Measurements from ENCODE around the gene GFAP.

Gene GFAP

GRCh38 chr17:44898768-44899073 is 16.6 kb downstream of the GFAP start:
- no peak for DNase-seq

GRCh38 chr17:44894642-44895041 is 20.7 kb downstream of the GFAP start:
- DNase-seq: no peak

- DNase-seq: no peak
Observed at GRCh38 chr17:44892250-44892649, 23.1 kb downstream of the GFAP start.

GRCh38 chr17:44889003-44889402 is 26.3 kb downstream of the GFAP start:
- DNase-seq: no peak

GRCh38 chr17:44887971-44888954 is 27.0 kb downstream of the GFAP start:
- DNase-seq: no peak

- DNase-seq: no peak
Observed at GRCh38 chr17:44887016-44887415, 28.3 kb downstream of the GFAP start.

GRCh38 chr17:44884941-44885340 is 30.4 kb downstream of the GFAP start:
- no peak for DNase-seq

GRCh38 chr17:44881145-44881544 is 34.2 kb downstream of the GFAP start:
- no peak for DNase-seq

- DNase-seq: no peak
Observed at GRCh38 chr17:44880062-44880461, 35.2 kb downstream of the GFAP start.

GRCh38 chr17:44879376-44879775 is 35.9 kb downstream of the GFAP start:
- no peak for DNase-seq

GRCh38 chr17:44878627-44879221 is 36.6 kb downstream of the GFAP start:
- DNase-seq: peak; percentile 18

GRCh38 chr17:44877121-44877520 is 38.2 kb downstream of the GFAP start:
- no peak for DNase-seq

- DNase-seq: no peak
Observed at GRCh38 chr17:44875761-44876160, 39.5 kb downstream of the GFAP start.

- no peak for DNase-seq
Observed at GRCh38 chr17:44872131-44872768, 43.0 kb downstream of the GFAP start.

- DNase-seq: no peak
Observed at GRCh38 chr17:44871556-44871955, 43.7 kb downstream of the GFAP start.

GRCh38 chr17:44867841-44868240 is 47.5 kb downstream of the GFAP start:
- DNase-seq: no peak

GRCh38 chr17:44865931-44866330 is 49.4 kb downstream of the GFAP start:
- no peak for DNase-seq

- peak; percentile 68 for DNase-seq
Observed at GRCh38 chr17:44865231-44865660, 50.1 kb downstream of the GFAP start.

- no peak for DNase-seq
Observed at GRCh38 chr17:44864831-44865230, 50.5 kb downstream of the GFAP start.

- no peak for DNase-seq
Observed at GRCh38 chr17:44863061-44863918, 52.0 kb downstream of the GFAP start.

- no peak for DNase-seq
Observed at GRCh38 chr17:44862278-44862914, 52.9 kb downstream of the GFAP start.

- no peak for DNase-seq
Observed at GRCh38 chr17:44859701-44860100, 55.6 kb downstream of the GFAP start.
